Gastroesophageal sphincter (tissue), 4 donors: ENCODE measurements around the gene SLC36A4. TPM values are rescaled to one million over a fixed set of nuclear protein-coding genes. Genes with fewer than 3 reads are reported as not detected.

Source experiments
- ATAC-seq: fragments of 150-250 bp; one replicate; pipeline ENCODE4 v1.9.1; 2016; ENCODE audit warnings: mild to moderate bottlenecking, moderate library complexity
- H3K27ac ChIP-seq, 4 donors: fragments of 200-600 bp; sonication (generic) in 3 of 4; 1 replicate in 3 of 4; 2 replicates in 1 of 4; pipeline ENCODE4 v1.5.1; 2016 to 2019
- H3K27me3 ChIP-seq: fragments of 200-600 bp; sonication (generic); one replicate; pipeline ENCODE4 v1.5.1; 2019
- H3K36me3 ChIP-seq, 2 donors: fragments of 200-600 bp; sonication (generic); one replicate each; pipeline ENCODE4 v1.5.1; 2019; ENCODE audit warnings: control low read depth in 1 of 2
- H3K4me1 ChIP-seq, 3 donors: fragments of 200-600 bp; sonication (generic); 1 replicate in 2 of 3; 2 replicates in 1 of 3; pipeline ENCODE4 v1.5.1; 2016 to 2019; ENCODE audit warnings: control low read depth in 2 of 3
- H3K4me3 ChIP-seq, 2 donors: fragments of 200-600 bp; sonication (generic); one replicate each; pipeline ENCODE4 v1.5.1; 2019; ENCODE audit warnings: mild to moderate bottlenecking in 1 of 2, moderate library complexity in 1 of 2
- H3K9me3 ChIP-seq, 3 donors: fragments of 200-600 bp; sonication (generic); one replicate each; pipeline ENCODE4 v1.5.1; 2017 to 2019; ENCODE audit warnings: control low read depth in 2 of 3
- EP300 ChIP-seq: sonication (generic); formaldehyde crosslinking; IDR thresholded peaks from one replicate; pipeline ENCODE4 v1.6.1; 2017; ENCODE audit warnings: antibody characterized with exemption, mild to moderate bottlenecking
- POLR2A ChIP-seq, 2 donors: fragments of 450-650 bp; IDR thresholded peaks; one replicate each; pipeline ENCODE4 v1.6.1; 2017; ENCODE audit warnings: antibody characterized with exemption in 2 of 2, mild to moderate bottlenecking in 2 of 2, moderate library complexity in 1 of 2
- POLR2AphosphoS5 ChIP-seq: sonication (generic); formaldehyde crosslinking; IDR thresholded peaks from one replicate; pipeline ENCODE4 v1.6.1; 2017; ENCODE audit warnings: antibody characterized with exemption
- whole genome bisulfite sequencing, 2 donors: methylation state at CpG; one replicate each; pipeline ENCODE4 v1.1.5; 2018; ENCODE audit warnings: low coverage in 1 of 2; 5-methylcytosine and 5-hydroxymethylcytosine counted together
- total RNA-seq, 4 donors: library from RNA; depleted of rRNA; stranded (reverse); fragments of >200 nt; gene quantifications; one replicate each; pipeline ENCODE4 v1.1.0, GENCODE V29; 2016
- TF ChIP-seq, protein P1 (sequence below), 4 experiments: fragments of 200-600 bp in 2 of 4; fragments of 450-650 bp in 2 of 4; sonication (generic) in 1 of 4; IDR thresholded peaks; one replicate each; pipeline ENCODE4 v1.5.1; 2017 to 2019; ENCODE audit warnings: antibody characterized with exemption in 4 of 4, mild to moderate bottlenecking in 2 of 4, moderate library complexity in 2 of 4

Gene SLC36A4
- total RNA-seq, 4 donors from 2014 or later, result 10.4 to 21.9 (median 18.9) TPM

GRCh38 chr11:93209466-93209865 lies 11.7 kb upstream of the SLC36A4 start:
- Histone ChIP-seq H3K4me1 (no peaks in the 10 kb centered on the region), H3K9me3 (peaks cover 0 to 15% (median 0%) of the 10 kb centered on the region in 3 donors), H3K27ac (no peak overlapping the region), H3K4me3 (no peak overlapping the region), H3K36me3 (no peaks in the 10 kb centered on the region), H3K27me3 (no peaks in the 10 kb centered on the region)
- TF ChIP-seq POLR2A (IDR thresholded peaks at IDR 0.05) (no peak), POLR2AphosphoS5 (no peak), EP300 (no peak)
- TF ChIP-seq, protein P1, sequence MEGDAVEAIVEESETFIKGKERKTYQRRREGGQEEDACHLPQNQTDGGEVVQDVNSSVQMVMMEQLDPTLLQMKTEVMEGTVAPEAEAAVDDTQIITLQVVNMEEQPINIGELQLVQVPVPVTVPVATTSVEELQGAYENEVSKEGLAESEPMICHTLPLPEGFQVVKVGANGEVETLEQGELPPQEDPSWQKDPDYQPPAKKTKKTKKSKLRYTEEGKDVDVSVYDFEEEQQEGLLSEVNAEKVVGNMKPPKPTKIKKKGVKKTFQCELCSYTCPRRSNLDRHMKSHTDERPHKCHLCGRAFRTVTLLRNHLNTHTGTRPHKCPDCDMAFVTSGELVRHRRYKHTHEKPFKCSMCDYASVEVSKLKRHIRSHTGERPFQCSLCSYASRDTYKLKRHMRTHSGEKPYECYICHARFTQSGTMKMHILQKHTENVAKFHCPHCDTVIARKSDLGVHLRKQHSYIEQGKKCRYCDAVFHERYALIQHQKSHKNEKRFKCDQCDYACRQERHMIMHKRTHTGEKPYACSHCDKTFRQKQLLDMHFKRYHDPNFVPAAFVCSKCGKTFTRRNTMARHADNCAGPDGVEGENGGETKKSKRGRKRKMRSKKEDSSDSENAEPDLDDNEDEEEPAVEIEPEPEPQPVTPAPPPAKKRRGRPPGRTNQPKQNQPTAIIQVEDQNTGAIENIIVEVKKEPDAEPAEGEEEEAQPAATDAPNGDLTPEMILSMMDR (IDR thresholded peaks at IDR 0.05), result no peak
- 72 to 93% methylated on average over 2 of the region's 2 CpGs for WGBS, 2 donors
- ATAC-seq, result no peak

- no peak for TF ChIP-seq POLR2A (IDR thresholded peaks at IDR 0.05)
- TF ChIP-seq EP300, result no peak
- TF ChIP-seq, protein P1 (IDR thresholded peaks at IDR 0.05), result no peak
- TF ChIP-seq POLR2AphosphoS5, result no peak
- no peaks in the 10 kb centered on the region for H3K36me3 ChIP-seq
- no peaks in the 10 kb centered on the region for H3K4me1 ChIP-seq
- H3K27ac ChIP-seq, result no peak overlapping the region
- 45 to 67% methylated on average over 1 of the region's 1 CpG for WGBS, 2 donors
- ATAC-seq, result no peak
- no peak overlapping the region for H3K4me3 ChIP-seq
- H3K9me3 ChIP-seq, result peaks cover 0 to 15% (median 0%) of the 10 kb centered on the region in 3 donors
- no peaks in the 10 kb centered on the region for H3K27me3 ChIP-seq
Observed at GRCh38 chr11:93208663-93209270, 11.0 kb upstream of the SLC36A4 start.

GRCh38 chr11:93199616-93200015 lies 1.8 kb upstream of the SLC36A4 start:
- 77 to 100% methylated on average over 1 of the region's 1 CpG for WGBS, 2 donors
- H3K4me3 ChIP-seq, result no peak overlapping the region
- TF ChIP-seq EP300 (no peak), POLR2AphosphoS5 (no peak), POLR2A (IDR thresholded peaks at IDR 0.05) (no peak)
- TF ChIP-seq, protein P1 (IDR thresholded peaks at IDR 0.05), result no peak

GRCh38 chr11:93198215-93198845 lies 539 bp upstream of the SLC36A4 start:
- Histone ChIP-seq H3K4me3 (peak overlapping the region; percentile 73 to 81), H3K9me3 (no peaks in the 10 kb centered on the region), H3K27me3 (no peaks in the 10 kb centered on the region), H3K27ac (peak overlapping the region; percentile 93 to 97 (median 96)), H3K4me1 (peaks cover 0 to 12% (median 0%) of the 10 kb centered on the region in 3 donors), H3K36me3 (no peaks in the 10 kb centered on the region)
- ATAC-seq, result no peak
- TF ChIP-seq, protein P1 (IDR thresholded peaks at IDR 0.05), result no peak
- TF ChIP-seq POLR2A (IDR thresholded peaks at IDR 0.05), result no peak
- no peak for TF ChIP-seq EP300
- no peak for TF ChIP-seq POLR2AphosphoS5
- 14 to 20% methylated on average over 12 to 14 of the region's 14 CpGs for WGBS, 2 donors

More at GRCh38 chr11:93199616-93200015, 1.8 kb upstream of the SLC36A4 start:
- Histone ChIP-seq H3K36me3 (no peaks in the 10 kb centered on the region), H3K9me3 (no peaks in the 10 kb centered on the region), H3K27ac (no peak overlapping the region), H3K4me1 (peaks cover 0 to 12% (median 0%) of the 10 kb centered on the region in 3 donors), H3K27me3 (no peaks in the 10 kb centered on the region)
- no peak for ATAC-seq
